GM13976 (cell line): Measurements from ENCODE around the gene PTPN6.

ENCODE experiments used
- DNase-seq: peaks from one replicate; pipeline ENCODE4 v3.0.0; 2012; ENCODE audit warnings: low spot score
- in situ Hi-C: fragments of 300-500 bp; cut with MboI; formaldehyde crosslinking; loops from one replicate; pipeline ENCODE4 v1.12.0; 2022; ENCODE audit warnings: low sequenced_read_pairs, mixed read lengths, inconsistent platforms; ENCODE audit not compliant: unreplicated experiment
- TF ChIP-seq, protein P1 (sequence below): IDR thresholded peaks from 2 replicates; pipeline ENCODE4 v1.5.1; 2012; ENCODE audit warnings: borderline replicate concordance, mild to moderate bottlenecking; ENCODE audit not compliant: insufficient read depth; ENCODE audit errors: extremely low read depth, missing control alignments, control extremely low read depth

PTPN6 gene

DNA sequence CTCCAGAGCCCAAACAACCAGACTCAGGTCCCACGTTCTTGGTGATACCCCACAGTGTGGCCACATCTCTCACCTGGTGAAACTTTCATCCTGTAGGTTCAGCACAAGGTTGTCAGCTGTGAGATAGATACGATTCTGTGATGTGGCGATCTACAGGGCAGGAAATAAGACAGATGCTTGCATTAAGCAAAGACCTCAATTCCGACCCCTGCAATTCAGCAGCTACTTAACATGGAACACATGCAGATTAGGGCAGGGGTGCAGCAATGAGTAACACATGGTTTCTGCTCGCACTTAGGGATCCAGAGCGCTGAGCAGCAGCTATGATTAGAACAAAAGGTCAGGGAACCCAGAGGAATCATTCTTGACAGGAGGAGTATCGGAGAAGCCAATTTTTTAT lies 15.2 kb downstream of the PTPN6 start:
- no peak for DNase-seq
- TF ChIP-seq, protein P1, sequence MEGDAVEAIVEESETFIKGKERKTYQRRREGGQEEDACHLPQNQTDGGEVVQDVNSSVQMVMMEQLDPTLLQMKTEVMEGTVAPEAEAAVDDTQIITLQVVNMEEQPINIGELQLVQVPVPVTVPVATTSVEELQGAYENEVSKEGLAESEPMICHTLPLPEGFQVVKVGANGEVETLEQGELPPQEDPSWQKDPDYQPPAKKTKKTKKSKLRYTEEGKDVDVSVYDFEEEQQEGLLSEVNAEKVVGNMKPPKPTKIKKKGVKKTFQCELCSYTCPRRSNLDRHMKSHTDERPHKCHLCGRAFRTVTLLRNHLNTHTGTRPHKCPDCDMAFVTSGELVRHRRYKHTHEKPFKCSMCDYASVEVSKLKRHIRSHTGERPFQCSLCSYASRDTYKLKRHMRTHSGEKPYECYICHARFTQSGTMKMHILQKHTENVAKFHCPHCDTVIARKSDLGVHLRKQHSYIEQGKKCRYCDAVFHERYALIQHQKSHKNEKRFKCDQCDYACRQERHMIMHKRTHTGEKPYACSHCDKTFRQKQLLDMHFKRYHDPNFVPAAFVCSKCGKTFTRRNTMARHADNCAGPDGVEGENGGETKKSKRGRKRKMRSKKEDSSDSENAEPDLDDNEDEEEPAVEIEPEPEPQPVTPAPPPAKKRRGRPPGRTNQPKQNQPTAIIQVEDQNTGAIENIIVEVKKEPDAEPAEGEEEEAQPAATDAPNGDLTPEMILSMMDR, result no peak
- in situ Hi-C loops, result no loop called here

DNA sequence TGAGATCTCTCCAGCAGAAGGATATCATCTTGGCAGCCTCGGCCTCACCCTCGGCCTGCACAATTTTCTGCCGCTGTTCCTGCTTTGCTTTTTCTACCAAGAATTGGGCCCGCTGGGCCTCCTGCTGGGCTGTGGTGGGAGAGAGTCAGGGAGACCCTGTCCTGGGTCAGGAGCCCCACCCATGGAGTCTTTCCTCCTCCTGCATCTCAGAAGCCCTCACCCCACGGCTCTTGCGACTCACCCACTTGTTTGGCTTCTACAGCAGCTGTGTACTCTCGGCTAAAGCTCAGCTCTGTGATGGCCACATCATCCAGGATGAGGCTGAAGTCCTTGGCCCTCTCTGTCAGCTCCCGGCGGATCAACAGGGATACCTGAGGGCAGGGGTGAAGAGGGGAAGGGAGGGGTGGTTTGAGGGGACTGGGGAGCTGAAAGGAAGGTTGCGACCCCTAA lies 16.5 kb downstream of the PTPN6 start:
- TF ChIP-seq, protein P1, result no peak
- in situ Hi-C loops, result no loop called here
- DNase-seq, result no peak

DNA sequence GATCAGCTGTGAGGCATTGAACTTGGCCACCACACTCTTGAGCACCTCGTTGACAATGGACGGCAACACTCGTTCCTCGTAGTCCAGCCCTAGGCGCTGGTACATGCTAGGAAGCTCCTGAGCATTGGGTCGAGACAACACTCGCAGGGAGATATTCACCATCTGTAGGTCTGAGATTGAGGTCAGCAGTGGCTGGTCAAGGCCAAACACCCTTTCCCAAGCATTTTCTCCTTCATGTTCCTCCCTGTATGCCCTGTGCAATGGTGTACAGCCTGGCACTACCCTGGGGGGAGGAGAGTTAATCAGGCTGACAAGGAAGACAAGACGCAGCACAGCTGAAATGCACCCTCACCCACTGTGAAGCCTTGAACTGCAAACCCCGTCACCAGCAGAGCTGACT lies 17.3 kb downstream of the PTPN6 start:
- TF ChIP-seq, protein P1, result no peak
- in situ Hi-C loops, result no loop called here
- no peak for DNase-seq

DNA sequence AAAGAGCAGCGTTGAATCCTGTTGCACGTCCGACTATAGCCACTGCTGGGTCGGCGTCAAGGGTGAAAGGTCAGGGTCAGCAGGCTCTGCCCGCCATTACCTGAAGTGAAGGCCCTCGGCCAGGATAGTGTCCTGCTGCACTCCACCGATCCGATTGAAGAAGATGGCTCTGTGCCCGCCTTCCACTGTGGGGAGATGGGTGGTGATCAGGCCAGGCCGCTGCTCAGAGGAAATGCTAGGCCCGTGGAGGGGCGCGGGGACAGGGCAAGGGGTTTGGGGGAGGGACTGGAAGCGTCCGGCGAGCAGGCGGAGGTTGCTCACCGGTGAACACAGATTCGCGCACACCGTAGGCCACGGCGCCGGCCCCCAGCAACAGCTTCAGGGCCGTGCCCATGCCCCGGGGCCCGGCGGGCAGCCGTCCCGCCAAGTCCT lies 19.0 kb downstream of the PTPN6 start:
- in situ Hi-C loops, result no loop called here
- no peak for DNase-seq
- TF ChIP-seq, protein P1, result no peak

DNA sequence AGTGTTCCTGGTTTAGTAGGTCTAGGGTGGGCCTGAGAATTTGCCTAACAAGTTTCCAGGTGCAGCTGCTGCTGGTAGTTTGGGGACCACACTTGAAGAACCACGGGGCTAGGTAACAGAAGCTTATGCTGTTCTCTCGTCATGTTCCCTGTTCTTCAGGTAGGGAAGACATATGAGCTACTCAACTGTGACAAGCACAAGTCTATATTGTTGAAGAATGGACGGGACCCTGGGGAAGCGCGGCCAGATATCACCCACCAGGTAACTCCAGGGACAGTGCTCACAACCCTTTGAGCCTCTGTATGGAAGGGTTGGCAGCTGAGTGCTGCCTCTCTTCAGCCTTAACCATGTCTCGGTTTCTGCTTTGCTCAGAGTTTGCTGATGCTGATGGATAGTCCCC lies 23.0 kb downstream of the PTPN6 start:
- TF ChIP-seq, protein P1, result no peak
- in situ Hi-C loops, result no loop called here
- no peak for DNase-seq

DNA sequence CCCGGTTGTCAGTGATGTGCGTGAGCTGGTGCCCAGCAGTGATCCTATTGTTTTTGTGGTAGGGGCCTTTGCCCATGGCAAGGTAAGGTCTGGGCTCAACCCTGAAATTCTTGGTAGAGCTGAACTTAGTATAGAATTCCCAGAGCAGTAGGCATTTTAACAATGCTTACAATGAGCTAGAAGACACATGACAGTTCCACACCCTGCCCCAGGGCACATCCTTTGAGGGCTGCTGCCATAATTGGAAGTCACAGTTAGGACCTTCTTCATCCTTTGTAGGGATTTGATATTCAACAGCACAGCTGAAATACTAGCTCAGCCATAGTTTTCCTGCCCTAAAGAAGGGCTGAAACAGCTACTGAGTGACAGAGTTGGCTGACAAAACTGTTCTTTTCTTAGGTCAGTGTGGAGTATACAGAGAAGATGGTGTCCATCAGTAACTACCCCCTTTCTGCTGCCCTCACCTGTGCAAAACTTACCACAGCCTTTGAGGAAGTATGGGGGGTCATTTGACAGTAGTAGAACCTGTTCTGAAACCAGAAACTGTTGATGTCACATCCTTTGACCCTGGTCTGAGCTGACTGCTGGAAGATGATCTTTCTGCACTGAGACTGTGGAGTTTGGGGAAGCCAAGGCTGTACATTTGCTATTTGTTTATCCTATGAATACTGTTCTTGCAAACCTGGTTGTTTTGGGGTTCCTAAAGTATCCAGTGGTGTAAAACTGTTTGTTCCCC lies 24.3 kb downstream of the PTPN6 start:
- TF ChIP-seq, protein P1, result no peak
- in situ Hi-C loops, result no loop called here
- DNase-seq, result peak; percentile 32
